Measurements from ENCODE around the gene SDCCAG8. TPM values are rescaled to one million over a fixed set of nuclear protein-coding genes. Genes with fewer than 3 reads are reported as not detected.

SDCCAG8 gene
- total and polyA plus RNA-seq, 2 of the 8 experiments (the other 6 are each of a cell fraction or from before 2014, with no cell fraction given): 15.6 to 21.0 TPM

DNA sequence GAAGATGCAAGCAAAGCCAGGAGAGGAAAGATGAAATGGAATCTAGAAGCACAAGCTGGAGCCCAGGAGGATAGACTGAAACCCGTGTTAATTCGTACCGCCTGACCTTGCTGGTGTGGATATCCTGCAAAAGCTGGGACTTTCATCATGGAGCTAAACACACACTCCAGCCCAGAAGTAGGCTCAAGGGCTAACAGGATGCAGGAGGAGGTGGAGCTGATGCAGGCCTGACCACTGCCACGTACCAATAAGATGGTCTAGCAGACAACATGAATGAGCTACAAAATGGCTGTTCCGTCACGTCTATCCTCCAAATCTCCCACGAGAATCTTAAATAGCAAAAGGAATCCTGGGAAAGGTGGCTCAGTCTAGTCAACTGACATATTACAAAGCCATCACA is 270.3 kb downstream of the SDCCAG8 start (continued):
- TF ChIP-seq, protein P1, sequence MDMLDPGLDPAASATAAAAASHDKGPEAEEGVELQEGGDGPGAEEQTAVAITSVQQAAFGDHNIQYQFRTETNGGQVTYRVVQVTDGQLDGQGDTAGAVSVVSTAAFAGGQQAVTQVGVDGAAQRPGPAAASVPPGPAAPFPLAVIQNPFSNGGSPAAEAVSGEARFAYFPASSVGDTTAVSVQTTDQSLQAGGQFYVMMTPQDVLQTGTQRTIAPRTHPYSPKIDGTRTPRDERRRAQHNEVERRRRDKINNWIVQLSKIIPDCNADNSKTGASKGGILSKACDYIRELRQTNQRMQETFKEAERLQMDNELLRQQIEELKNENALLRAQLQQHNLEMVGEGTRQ (IDR thresholded peaks at IDR 0.05; ENCODE audit: low read length): no peak
- TF ChIP-seq SRF (IDR thresholded peaks at IDR 0.05; ENCODE audit: low read depth, low read length): no peak
- TF ChIP-seq POU5F1 (IDR thresholded peaks at IDR 0.05; ENCODE audit: low read depth, low read length): no peak

All from H1 (cell line).